ENCODE results near the gene ABLIM1.

DNA sequence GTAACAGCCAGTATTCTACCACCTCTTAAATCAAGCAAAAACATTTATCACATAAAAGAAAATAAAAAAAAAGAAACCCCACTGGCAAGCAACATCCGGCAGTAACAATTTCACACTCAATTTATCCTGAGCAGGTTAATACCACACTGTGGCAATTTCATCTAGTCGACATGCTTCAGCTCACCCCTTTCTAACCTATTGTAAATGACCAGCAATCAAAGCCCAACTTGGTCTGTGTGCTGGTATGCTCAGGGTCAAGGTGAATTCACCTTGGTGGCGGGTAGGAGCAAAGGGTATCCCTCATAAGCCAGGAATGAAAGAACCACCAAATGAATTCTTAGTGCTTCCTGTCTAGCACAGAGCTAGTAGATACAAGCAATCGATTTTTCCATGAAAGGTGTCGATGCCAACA, 144.7 kb downstream of the ABLIM1 start:
- no peak for TF ChIP-seq POLR2A (IDR thresholded peaks at IDR 0.05)
- TF ChIP-seq, protein P1, sequence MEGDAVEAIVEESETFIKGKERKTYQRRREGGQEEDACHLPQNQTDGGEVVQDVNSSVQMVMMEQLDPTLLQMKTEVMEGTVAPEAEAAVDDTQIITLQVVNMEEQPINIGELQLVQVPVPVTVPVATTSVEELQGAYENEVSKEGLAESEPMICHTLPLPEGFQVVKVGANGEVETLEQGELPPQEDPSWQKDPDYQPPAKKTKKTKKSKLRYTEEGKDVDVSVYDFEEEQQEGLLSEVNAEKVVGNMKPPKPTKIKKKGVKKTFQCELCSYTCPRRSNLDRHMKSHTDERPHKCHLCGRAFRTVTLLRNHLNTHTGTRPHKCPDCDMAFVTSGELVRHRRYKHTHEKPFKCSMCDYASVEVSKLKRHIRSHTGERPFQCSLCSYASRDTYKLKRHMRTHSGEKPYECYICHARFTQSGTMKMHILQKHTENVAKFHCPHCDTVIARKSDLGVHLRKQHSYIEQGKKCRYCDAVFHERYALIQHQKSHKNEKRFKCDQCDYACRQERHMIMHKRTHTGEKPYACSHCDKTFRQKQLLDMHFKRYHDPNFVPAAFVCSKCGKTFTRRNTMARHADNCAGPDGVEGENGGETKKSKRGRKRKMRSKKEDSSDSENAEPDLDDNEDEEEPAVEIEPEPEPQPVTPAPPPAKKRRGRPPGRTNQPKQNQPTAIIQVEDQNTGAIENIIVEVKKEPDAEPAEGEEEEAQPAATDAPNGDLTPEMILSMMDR (IDR thresholded peaks at IDR 0.05), result no peak
